ENCODE results near the gene DMC1.

The DMC1 gene

DNA sequence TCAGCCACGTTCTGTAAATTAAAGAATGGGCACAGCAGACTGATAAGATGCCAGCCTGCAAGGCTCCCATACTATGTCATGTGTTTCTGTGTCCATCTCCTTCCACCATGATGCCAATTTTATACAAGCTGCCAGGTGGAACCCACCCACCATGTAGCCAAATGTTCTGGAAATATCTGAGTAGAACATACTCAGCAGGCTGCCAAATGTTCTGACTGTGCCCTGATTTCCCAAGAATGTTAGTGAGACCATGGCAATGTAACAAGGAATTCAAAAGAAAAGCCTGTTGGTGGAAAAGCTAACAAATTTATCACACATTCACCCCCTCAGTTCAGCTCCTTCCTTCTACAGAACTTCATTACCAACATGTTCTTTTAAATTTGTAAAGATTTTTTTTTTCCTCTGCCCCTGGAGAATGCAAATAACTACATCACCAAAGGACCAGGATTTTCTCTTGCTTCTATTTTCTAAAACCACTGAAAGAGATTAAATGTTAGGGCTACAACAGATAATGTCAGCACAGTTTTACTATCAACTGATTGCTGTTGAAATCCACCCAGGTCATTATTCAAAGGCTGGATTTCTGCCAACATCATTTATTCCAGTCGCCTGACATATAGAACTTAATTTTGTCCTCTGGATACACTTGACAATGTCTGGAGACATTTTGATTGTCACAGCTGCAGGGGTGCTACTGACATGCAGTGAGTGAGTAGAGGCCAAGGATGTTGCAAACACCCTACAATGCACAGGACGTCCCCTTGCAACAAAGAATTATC, 3.1 kb downstream of the DMC1 start:
- DNase-seq = no peak

DNA sequence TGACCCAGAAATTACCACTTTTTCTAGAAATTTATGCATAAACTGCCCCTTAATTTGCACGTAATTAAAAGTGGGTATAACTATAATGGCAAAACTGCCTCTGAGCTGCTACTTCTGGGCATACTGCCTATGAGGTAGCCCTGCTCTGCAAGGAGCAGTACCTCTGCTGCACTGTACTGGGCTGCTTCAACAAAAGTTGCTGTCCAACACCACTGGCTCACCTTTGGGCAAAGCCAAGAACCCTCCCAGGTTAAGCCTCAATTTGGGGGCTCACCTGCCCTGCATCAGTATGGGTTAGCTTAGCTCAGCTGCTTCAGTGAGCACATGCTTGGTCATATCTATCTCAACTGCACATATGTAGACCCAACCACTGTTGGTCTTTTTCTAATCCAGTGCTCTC, 4.5 kb downstream of the DMC1 start:
- no peak for DNase-seq

- no peak for DNase-seq
These were observed 5.3 kb downstream of the DMC1 start for GRCh38 chr22:38564669-38565068.

GRCh38 chr22:38554281-38554680, 15.7 kb downstream of the DMC1 start:
- no peak for DNase-seq

DNA sequence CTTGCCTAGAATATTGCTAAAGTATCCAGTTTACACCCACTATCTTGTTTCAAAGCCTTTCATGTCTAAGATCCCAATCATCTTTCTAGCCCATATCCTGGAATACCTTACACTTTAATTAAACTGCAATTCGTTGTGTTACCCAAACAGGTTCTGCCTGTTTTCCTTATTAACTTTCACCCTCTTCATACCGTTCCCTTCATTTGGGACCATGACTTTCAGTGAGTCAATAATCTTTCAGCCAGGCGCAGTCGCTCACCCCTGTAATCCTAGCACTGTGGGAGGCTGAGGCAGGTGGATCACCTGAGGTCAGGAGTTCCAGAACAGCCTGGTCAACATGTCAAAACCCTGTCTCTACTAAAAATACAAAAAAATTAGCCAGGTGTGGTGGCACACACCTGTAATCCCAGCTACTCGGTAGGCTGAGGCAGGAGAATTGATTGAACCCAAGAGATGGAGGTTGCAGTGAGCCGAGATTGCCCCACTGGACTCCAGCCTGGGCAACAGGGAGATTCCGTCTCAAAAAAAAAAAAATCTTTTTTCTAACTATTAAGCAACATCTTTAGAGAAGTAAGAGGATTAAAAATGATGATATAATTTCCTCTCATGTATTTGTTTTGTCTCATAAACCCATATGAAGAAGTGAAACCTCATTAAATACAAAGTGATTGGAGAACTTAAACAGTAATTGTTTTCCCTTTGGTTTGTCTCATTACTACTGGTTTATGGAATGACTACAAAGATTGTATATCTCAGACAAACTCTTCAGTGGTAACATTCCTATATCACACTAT, 20.7 kb downstream of the DMC1 start:
- no peak for DNase-seq

GRCh38 chr22:38540701-38541100, 29.3 kb downstream of the DMC1 start:
- no peak for DNase-seq

GRCh38 chr22:38531251-38531938, 38.6 kb downstream of the DMC1 start:
- no peak for DNase-seq

DNA sequence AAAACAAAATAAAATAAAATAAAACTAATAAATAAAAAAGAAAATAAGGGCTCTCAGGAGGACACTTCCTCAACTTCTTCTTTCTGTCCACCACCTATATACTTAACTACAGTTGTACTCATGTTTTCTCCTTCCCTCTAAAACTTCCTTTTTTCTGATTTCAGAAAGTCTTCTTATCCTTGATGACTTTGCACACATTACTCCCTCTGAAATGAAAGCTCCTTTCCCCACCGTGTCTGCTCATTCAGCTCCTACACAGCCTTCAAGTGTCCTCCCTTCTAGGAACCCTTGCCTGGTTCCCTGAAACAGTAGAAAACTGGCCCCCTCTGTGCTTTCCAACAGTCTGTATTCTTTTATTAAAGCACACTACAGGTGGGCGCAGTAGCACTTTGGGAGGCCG, 45.6 kb downstream of the DMC1 start:
- DNase-seq = no peak

DNA sequence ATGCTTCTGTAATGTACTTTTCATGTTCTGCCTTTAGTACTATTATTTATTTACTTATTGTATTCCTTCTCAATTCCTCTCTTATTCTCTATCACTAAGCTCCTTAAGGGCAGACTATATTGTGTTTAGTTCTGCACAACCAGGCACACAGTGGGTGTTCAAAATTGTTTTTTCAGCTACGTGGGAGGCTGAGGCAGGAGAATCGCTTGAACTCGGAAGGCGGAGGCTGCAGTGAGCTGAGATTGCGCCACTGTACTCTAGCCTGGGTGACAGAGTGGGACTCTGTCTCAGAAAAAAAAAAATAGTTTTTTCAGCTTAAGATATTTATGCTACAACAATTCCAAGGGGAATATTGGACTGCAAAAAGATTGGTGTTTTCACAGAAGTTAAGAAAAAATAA, 46.5 kb downstream of the DMC1 start:
- no peak for DNase-seq

GRCh38 chr22:38523029-38523428, 47.0 kb downstream of the DMC1 start:
- no peak for DNase-seq

- DNase-seq = no peak
These were observed 50.3 kb downstream of the DMC1 start for GRCh38 chr22:38519453-38520250.

DNA sequence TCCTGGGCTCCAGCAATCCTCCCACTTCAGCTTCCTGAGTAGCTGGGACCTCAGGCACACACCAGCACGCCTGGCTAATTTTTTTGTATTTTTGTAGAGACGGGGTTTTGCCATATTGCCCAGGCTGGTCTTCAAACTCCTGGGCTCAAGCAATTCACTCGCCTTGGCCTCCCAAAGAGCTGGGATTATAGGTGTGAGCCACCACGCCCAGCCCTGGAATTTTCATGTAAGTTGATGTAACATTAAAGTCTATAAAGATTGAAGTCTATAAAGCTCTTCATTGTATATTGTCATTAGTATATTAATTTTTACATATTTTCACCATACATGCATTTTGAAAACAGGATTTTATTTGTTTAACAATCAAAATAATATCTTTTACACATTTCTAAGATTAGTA, 51.4 kb downstream of the DMC1 start:
- DNase-seq = no peak

DNA sequence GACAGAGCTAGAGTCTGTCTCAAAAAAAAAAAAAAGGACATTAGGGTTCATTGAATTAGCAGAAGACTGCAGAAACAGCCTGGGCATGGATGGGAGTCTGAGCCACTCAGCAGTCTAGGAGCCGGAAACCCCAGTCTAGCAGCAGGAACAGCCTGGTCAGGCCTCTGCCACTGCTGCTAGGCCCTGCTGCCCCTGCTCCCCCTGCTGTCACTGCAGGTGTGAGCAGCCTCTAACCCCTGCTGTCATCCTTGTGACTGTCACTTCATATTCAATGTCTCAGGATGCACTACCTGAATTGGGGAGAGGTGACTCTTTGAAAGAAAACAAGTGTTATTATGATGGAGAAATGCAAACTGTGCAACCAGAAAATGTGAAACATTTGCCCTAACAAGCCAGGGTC, 56.9 kb downstream of the DMC1 start:
- no peak for DNase-seq

- DNase-seq = no peak
These were observed 59.5 kb downstream of the DMC1 start for GRCh38 chr22:38510416-38510970.

DNA sequence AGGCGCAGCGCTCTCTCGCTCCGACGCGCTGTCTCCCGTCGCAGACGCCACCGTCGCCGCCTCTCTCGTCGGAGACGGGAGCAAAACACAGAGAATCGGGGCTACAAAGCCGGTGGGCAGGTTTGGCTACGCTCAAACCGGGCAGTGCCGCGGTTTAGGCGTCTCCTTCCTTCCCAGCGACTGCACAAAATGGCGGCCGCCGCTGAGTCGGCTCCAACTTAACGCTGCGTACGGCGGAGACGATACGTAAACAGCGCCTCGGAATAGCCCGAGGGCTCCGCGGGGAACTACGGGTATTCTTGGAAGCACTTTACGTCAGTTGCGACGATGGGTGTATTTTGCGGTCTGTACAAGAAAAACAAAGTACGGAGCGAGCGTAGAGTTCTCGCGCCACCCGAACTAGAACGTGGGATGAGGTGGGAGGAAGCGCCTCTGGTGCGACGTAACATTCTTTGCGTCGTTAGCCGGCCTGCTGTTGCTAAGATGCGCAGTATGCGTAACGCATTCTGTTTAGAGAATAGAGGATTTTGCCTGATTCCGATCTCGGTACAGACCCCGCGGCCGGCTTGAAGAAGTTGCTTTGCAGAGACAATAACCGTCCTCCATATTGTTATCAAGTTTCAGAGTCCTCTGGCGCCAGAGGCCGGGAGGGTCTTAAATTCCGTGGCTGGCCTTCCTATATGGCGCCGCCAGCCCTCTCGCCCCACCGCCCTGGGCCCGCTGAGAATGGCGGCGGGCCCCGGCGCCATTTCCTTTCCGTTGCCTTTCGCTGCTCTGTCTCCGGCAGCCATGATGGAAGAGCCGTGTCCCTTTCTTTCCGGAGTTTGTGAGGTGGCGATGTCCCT, 63.6 kb downstream of the DMC1 start, which contains the start of gene DDX17:
TSS of gene DDX17 (minus strand) at position 194 of the 845 bp plus-strand sequence.
- DNase-seq = peak; percentile 90

GRCh38 chr22:38505541-38506117, 64.4 kb downstream of the DMC1 start:
- DNase-seq = no peak

DNA sequence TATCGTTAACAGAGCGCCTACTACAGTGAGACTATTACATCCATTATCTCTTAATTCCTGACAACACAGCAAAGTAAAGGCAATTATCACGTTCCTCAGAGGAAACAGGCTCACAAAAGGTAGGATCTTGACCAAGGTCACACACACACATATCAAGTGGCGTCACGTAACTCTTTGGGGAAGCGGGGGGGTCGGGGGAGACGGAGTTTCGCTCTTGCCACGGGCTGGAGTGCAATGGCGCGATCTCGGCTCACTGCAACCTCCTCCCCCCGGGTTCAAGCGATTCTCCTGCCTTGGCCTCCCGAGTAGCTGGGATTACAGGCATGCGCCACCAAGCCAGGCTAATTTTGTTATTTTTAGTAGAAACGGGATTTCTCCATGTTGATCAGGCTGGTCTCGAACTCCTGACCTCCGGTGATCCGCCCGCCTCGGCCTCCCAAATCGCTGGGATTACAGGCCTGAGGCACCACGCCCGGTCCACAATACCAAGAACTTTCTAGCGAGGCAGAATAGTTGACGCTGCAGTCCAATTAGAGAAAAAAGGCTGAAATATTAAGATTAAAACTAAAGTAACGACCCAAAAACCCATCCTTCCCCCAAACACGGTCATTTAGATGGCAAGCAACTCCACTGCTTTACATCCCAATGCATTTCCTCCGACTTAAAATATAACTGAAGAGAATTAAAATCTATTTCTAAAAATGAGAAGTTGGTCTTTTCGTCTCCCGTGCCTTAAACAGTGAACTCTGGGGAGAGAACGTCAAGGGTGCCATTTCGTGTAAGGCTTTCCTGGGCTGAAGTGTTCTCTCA, 65.0 kb downstream of the DMC1 start:
- peak; percentile 13 for DNase-seq

DNA sequence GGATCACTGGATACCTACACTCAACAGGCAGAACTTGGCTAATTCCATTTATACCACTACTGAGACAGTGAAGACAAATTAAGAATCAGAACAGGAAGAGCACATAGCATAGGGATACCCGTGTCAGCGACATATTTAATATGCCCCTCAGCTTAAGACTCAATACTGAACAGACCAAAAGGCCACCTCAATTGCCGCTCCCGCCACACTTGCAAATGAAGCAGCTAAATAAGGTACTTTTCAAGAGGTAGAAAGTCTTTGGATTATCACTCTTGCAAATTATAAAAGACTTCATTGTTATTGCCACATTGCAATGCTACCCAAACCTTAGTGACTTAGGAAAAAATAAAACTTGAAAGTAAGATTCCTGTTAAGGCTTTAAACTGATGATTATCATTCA, 67.0 kb downstream of the DMC1 start:
- no peak for DNase-seq

DNA sequence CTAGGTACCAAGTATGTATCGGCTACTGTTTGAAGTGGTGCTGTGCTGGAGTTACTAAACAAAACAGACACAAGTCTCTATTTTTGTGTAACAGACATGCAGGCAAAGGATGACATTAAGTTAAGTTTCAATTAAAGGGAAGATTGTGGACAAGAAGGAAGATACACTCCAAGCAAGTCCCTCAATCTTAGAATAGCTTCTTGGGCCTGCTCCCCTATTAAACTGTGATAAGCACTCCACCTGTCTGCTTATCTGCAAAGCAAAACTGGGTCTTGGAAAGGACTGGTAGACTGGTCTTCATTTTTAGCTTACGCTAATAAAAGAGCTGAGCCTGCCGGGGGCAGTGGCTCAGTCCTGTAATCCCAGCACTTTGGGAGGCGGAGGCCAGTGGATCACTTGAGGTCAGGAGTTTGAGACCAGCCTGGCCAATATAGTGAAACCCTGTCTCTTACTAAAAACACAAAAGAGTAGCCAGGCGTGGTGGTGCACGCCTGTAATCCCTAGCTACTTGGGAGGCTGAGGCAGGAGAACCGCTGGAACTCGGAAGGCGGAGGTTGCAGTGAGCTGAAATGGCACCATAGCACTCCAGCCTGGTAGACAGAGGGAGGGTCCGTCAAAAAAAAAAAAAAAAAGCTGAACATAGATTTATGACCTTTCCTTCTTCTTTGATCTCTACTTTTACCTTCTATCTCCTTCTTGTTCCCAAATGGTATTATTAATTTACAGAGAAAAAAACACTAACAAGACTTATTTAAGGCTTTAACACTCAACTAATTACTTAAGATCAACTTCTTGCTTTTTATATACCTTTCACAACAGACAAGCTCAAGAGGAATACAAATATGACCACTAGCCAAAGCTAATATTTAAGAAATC, 67.9 kb downstream of the DMC1 start:
- no peak for DNase-seq

Data from GF-D8 (cell line).